Ramos (cell line): Measurements from ENCODE around the gene C7.
"Not testable (repeated sequence)": the region's sequence is repeated elsewhere in the genome, so short reads cannot be mapped to it uniquely, and the experiment has no call there.

Experiments
- in situ Hi-C: fragments of 300-500 bp; cut with MboI; formaldehyde crosslinking; loops from one replicate; pipeline ENCODE4 v1.14.3; 2022; ENCODE audit warnings: low sequenced_read_pairs; ENCODE audit not compliant: unreplicated experiment

Gene C7

DNA sequence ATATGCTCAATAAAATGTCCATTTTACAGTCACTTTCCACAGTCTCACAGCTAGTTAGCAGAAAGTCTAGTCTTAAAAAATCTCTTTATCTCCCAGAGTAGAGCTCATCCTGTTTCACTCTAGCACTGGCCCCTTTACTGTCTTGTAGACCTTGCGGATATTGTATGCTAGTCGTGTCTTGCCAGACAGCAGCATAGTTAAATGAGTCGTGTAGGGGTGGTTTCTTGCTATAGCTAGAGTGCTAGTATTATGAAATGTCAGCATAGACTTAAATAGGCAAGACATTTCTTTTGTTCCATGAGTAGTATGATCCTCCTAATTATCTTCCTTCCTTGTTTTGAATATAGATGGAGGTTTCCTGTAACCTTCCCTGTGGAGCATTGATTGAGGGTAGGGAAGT is 77.4 kb downstream of the C7 start:
- in situ Hi-C loops, result no loop called here

- in situ Hi-C loops, result no loop called here
These were observed 78.1 kb downstream of the C7 start for GRCh38 chr5:40987349-40987748.

DNA sequence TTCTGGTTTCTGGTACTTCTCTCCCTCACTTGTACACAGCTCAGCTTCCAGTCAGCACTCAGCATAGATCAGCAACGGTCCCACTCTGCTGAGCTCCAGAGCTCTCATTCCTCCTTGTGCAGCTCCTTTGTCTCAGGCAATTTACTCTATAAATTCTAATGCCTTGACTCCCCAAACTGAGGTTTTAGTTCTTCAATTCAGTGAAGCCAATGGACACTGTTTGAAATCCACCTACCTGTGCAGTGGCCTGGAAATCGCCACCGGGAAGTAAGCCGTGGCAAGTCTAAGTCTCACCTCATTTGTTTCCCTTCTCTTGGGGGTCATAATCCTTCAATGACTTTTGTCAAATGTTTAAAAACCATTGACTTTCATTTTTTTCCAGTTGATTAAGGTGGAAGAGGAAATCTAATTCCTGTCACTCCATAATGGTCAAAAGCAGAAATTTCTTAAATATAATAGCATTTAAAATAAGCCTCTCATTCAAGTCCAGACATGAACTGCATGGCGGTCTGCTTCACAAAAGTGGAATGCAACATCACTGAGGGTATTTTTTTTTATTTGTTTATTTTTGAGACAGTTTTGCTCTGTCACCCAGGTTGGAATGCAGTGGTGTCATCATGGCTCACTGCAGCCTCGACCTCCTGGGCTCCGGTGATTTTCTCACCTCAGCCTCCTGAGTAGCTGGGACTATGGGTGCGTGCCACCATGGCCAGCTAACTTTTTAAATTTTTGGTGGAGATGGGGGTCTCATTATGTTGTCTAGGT is 79.6 kb downstream of the C7 start:
- in situ Hi-C loops, result no loop called here

- in situ Hi-C loops, result no loop called here
These were observed 82.1 kb downstream of the C7 start for GRCh38 chr5:40991168-40991980.

- in situ Hi-C loops, result no loop called here
These were observed 82.8 kb downstream of the C7 start for GRCh38 chr5:40991981-40992559.

DNA sequence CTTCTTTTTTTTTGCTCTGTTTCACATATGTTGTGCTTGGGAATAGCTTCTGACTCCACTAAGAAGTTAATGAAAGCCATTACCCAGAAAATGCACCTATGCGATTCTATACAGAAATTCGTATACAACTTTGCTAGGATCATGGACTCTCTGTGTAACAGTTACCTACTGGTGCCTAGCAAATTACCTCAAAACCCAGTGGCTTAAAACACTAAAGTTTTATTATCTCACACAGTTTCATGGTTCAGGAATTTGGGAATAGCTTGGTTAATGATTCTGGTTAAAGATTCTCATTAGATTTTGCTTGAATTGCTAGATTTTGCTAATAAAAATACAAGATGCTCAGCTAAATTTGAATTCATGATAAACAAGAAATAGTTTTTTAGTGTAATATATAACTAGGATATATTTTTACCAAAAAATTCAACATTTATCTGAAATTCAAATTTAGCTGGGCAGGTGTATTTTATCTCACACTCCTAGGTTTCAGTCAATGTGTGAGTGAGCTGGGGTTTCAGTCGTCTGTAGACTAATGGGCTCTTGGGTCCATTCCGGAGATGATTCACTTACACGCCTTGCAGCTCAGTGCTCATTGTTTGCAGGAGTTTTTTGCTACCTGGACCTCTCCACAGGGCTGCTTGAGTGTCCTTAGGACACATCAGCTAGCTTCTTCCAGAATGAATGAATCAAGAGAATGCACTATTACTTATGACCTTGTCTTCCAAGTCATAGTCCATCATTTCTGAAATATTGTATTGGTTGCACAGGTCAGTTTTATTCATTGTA is 86.7 kb downstream of the C7 start:
- in situ Hi-C loops, result no loop called here

DNA sequence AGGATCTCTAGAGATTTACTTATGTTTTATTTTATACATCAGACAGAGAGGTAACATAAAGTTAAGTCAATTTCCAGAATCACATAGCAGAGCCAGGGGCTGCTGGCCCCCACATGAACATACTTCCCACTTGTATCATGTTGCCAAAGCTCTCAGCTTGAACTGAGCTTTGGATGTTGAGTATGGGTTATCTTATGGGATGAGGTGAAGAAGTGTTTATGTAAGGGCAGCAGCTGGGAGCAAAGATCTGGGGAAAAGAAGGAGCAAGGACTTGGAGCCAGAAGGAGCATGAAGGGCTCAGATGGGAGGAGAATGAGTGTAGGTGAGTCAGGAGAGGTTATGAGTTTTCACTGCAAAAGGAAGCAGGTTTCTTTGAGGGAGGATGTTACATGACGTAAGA is 89.8 kb downstream of the C7 start:
- in situ Hi-C loops, result no loop called here

- in situ Hi-C loops, result no loop called here
These were observed 90.7 kb downstream of the C7 start for GRCh38 chr5:40999966-41000365.

- in situ Hi-C loops, result no loop called here
These were observed 94.5 kb downstream of the C7 start for GRCh38 chr5:41003670-41004376.

DNA sequence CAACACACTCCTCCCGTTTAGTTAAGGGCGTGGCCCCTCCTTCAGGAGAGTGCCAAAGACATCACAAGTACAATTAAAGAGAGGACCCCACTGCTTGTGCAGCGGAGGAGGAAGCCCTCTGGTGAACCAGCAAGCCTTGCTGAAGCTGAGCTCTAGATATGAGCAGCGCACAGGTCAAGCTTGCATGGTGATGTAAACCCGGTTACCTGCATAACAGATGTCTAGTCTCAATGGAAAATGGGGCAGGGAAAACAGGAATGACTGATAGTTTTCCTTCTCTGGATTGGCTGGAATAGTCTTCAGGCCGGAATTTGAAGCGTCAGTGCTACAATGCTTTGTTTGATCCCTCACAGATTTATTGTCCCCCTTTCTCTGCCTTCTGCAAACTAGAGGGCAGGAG is 95.6 kb downstream of the C7 start:
- in situ Hi-C loops, result no loop called here

DNA sequence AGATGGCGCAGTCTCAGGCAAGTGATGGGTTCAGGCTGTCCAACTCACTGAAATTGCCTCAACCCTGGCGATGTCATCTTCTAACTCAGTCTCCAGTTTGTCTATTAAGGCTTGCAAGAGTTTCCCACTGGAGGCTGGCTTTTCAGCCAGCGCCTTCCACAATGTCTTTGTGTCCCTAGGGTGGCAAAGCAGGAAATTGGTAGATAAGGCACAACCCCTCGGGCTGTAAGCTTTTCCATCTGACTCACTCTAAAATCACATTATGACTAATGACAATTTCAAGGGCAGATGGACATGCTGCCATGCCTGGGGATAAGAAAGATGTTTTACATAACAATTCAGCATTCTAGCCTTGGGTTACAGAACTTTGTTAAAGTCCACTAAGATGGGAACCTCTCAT is 99.9 kb downstream of the C7 start:
- in situ Hi-C loops, result no loop called here

- in situ Hi-C loops, result no loop called here
These were observed 101.3 kb downstream of the C7 start for GRCh38 chr5:41010572-41010971.

DNA sequence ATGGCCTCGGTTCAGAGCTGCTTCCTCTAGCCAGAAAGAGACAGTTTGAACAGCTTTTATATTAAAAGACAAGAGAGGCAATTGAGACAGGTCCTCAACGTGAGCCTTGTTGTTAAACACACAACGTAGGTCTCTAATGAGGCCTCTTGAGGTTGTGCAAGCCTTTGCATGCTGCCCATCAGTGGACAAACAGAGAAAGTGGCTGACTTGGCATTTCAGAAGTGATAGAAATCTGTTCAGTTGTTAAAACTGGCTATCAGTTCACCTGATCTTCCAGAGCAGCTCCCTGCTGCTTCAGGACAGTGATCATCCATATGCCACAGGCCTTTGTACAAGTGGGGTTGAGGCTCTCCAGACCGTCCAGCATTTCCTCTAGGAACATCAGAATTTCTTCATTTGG is 103.0 kb downstream of the C7 start:
- in situ Hi-C loops, result no loop called here

DNA sequence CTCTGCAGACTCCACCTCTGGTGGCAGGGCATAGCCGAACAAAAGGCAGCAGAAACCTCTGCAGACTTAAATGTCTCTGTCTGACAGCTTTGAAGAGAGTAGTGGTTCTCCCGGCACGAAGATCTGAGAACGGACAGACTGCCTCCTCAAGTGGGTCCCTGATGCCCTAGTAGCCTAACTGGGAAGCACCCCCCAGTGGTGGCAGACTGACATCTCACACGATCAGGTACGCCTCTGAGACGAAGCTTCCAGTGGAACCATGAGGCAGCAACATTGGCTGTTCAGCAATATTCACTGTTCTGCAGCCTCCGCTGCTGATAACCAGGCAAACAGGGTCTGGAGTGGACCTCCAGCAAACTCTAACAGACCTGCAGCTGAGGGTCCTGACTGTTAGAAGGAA is 113.3 kb downstream of the C7 start:
- in situ Hi-C loops, result not testable (repeated sequence)
